Posterior cingulate gyrus (tissue), 11 donors: ENCODE measurements around the gene BCL7C.
"Not testable (repeated sequence)": the region's sequence is repeated elsewhere in the genome, so short reads cannot be mapped to it uniquely, and the experiment has no call there.

Experiments used
- DNase-seq, 10 donors: peaks; one replicate each; pipeline versions ENCODE4 v3.0.0 to v3.0.0-alpha.2; 2020 to 2021; ENCODE audit warnings: mixed read lengths in 3 of 10
- intact Hi-C: fragments of 100-400 bp; cut with DNase I; formaldehyde crosslinking; loops from one replicate; pipeline ENCODE4 v1.15.1; 2023

The BCL7C gene

GRCh38 chr16:30875871-30876801, 17.7 kb downstream of the BCL7C start:
- intact Hi-C loops = loop anchor here (1.0 to 2.0 kb wide), 2 partner anchors 71 to 89 kb away; partner anchors contain the start of gene ZNF629

DNA sequence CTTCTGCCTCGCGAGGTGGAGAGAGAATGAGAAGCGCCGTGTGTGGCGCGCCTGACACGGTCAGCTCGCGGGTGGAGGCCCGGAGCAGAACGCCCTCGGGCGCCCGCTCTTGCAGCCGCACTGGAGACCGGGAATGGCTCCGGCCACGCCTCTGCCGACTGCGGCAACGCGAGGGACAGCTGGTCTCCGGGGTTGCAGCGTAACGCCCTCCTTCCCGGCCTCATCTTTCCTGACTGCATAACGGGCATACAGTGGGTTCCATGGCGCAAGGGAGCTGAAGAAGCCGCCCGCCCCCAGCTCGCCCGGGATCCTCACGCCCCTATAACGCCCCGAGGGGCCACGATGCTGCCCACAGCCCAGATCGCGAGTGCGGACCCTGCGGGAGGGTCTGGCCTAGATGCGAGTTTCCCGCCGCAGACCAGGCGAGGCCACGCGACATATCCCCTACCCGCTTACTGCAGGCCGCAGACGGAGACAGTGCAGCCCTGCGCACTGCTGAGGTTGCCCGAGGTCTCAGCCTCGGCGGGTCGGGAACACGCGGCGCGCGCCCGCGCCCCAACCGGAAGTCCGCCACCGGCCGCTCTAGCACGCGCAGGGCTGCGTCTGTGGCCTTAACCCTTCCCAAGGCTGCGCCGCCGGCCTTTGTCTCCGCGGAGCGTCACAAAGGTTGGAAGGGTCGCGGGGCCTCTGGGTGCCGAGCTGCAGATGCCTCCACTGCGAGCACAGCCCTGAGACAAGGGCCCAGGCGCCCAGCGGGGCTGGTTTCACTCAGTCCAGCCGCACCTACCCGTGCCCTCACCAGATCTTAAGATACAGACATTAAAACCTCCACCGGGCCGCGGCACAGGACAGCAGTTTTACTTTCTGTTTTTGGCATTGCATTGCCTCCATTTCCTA, 18.8 kb downstream of the BCL7C start:
- intact Hi-C loops = loop anchor here (1.0 to 2.0 kb wide), 2 partner anchors 70 to 88 kb away; partner anchors contain the start of gene ZNF629
- DNase-seq = peak; percentile 83 to 99 (median 91)

More at GRCh38 chr16:30875871-30876801, 17.7 kb downstream of the BCL7C start:
- DNase-seq = peak in 1 of 10 donors; percentile 21

DNA sequence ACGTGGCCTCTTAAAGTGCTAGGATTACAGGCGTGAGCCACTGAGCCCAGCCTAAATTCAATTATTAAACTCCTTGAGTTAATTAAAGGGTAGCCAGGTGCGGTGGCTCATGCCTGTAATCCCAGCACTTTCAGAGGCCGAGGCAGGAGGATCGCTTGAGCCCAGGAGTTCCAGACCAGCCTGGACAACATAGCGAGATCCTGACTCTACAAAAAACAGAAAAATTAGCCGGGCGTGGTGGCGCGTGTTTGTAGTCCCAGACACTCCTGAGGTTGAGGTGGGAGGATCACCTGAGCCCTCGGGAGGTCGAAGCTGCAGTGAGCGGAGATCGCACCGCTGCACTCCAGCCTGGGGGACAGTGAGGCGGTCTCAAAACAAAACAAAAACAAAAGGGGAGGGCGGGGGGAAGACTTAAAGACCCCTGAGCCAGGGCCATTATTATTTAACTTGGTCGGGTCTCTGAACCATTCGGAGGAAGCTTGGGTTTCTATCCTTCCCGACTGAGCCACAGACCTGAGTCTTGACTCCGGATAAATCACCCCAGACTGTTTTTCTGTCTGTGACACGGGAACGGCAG, 19.5 kb downstream of the BCL7C start:
- intact Hi-C loops = loop anchor here (2.0 kb wide), 1 partner anchor 88 kb away; the partner anchor contains the start of gene ZNF629
- no peak for DNase-seq

DNA sequence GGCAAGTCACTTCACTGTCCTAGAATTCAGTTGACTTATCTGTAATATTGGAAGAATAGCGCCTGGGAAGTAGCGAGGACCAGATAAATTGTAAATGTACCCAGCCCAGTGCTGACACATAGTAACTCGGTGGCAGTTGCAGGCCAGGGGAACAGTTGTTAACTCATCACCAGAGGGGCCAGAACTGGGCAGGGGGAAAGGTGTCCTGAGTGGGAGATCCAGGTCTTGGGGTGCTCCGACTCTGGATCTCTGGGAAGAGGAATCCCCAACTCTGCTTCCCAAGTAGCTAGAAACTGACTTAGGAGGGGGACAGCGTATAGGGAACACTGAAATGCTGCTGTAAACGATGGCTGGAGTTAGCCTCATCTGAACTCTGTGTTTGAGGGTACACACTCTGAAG, 23.0 kb downstream of the BCL7C start:
- no peak for DNase-seq
- intact Hi-C loops = no loop called here

DNA sequence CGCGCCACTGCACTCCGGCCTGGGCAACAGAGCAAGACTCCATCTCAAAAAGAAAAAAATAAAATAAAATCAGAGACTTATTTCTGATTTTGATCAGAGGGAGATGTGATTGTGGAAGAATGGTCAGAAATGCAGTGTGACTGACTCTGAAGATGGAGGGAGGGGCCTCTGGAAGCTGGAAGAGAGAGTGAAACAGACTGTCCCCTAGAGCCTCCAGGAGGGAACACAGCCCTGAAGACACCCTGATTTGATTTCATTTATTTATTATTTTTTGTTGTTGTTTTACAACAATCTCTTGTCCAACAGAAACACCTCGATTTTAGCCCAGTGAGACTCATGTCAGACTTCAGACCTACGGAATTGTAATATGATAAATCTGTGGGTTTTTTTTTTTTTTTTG, 26.1 kb downstream of the BCL7C start:
- no peak for DNase-seq
- intact Hi-C loops = no loop called here

GRCh38 chr16:30866031-30866430, 27.8 kb downstream of the BCL7C start:
- intact Hi-C loops = no loop called here
- DNase-seq = no peak

- DNase-seq, intact Hi-C loops: not testable (repeated sequence)
Observed at GRCh38 chr16:30863178-30863577, 30.7 kb downstream of the BCL7C start.

DNA sequence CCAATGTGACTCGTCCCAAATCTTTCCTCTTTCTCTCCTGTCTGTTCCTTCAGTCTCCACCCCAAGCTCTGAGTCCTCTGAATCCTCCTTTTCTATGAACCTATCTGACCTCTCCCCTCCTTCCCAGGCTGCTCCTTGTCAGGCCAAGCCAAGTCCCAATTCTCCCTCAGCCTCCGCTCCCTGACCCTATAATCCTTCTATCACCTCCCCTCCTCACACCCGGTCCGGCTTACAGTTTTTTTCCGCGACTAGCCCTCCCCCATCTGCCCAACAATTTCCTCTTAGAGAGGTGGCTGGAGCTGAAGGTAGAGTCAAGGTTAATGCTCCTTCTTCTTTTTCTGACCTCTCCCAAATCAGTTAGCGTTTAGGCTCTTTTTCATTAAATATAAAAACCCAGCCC, 33.1 kb downstream of the BCL7C start:
- DNase-seq, intact Hi-C loops: not testable (repeated sequence)

- DNase-seq = no peak
- intact Hi-C loops = no loop called here
Observed at GRCh38 chr16:30858829-30859423, 35.0 kb downstream of the BCL7C start.

GRCh38 chr16:30858111-30858495, 35.8 kb downstream of the BCL7C start:
- DNase-seq = no peak
- intact Hi-C loops = no loop called here

DNA sequence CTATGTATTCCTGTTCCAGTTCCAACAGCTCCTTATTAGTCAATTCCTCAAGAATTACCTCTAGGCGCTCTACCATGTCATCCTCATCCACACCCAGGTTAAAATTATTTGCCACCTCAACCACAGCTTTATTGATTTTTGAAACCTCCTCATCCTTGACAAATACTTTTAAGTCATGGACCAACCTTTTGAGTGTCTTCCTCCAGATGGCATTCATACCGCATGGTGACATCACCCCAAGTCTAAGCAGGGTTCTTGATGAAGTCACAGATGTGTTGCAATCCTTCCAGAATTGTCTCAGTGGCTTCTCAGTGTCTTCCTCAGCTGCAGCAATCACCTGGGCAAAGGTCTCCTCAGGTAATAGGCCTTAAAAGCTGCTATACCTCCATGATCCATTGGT, 40.1 kb downstream of the BCL7C start:
- no peak for DNase-seq
- intact Hi-C loops = no loop called here

DNA sequence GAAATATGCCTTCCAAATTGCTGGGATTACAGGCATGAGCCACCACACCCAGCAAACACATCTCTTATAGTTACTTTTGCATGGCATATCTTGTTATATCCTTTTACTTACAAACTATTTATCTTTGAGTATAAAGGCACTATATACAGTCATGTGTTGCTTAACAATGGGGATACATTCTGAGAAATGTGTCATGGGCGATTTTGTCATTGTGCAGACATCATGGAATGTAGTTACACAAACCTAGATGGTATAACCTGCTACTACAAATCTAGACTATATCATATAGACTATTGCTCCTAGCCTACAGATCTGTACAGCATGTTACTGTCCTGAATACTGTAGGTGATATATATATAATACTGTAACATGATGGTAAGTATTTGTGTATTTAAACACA, 43.6 kb downstream of the BCL7C start:
- intact Hi-C loops = no loop called here
- DNase-seq = no peak

DNA sequence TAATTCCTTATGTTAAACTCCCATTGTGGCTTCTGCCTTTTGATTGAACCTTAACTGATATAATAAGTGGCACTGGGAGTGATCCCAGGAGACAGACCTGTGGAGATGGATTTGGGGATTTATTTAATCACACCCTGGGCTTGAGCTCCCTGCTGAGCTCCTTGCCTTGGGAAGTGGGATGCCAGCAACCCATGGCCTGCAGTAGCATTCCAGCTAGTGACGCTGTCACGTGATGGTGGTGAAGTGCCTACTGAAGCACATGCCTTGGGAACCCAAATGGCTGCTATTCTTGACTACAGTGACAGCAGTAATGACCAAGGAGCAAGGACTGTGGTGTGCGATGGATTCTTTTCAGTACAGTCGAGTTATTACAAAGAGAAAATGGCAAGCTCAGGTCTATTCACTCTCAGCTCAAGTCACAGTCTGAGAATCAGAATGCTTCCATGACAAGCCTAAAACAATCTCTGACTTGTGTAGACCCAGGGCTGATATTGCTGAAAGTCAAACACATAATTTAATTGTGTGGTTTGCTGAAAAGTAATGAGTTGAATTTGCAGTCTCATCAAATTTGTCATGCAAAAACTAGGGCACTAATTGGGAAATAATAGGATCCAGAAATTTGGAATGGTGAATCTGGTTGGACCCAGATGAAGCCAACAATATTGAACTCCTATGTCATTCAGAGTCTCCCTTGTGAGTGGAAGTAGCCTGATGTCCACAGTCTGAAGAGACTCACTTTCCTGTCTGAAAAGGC, 47.1 kb downstream of the BCL7C start:
- intact Hi-C loops = loop anchor here (10.0 kb wide), 1 partner anchor 58 kb away; no protein-coding TSS in a partner anchor
- no peak for DNase-seq

DNA sequence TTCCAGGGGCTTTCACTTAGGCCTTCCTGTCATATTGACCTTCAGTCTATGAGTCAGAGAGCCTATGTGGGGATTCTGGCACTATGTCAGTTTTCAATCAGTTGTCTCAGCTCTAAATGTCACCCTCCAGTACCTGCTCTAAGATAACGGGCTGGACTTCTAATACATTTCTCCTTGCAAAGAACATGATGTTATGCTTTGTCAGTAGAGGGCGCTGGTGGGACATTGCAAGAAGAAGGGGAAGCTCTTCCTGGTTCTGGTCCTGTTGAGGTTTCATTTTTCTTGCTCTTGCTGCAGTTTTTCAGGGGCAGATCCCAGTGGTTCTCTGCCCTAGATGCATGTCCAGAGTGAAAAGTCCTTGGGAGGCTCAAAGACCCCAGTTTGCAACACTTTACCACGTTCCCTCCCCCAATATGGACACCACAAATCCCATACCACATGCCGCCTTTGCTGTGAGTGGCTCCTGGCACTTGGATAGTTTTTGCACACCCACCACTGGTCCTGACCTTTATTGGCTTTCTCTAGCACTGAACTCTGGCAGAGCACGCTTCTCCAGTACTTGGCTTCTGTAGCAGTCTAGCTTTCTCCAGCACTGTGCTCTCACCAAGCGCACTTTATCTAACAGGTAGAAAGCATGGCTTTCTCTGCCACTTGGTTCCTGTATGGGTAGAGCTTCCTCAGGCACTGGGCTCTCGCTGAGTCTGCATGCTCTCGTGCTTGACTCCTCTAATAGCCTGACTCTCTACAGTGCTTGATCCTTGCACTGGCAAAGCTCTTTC, 49.0 kb downstream of the BCL7C start:
- DNase-seq = peak in 5 of 10 donors; percentile 38 to 67 (median 51)
- intact Hi-C loops = loop anchor here (1.0 to 10.0 kb wide), 2 partner anchors 60 to 76 kb away; no protein-coding TSS in a partner anchor

GRCh38 chr16:30844346-30844670, 49.6 kb downstream of the BCL7C start:
- intact Hi-C loops = loop anchor here (1.0 to 10.0 kb wide), 2 partner anchors 60 to 77 kb away; no protein-coding TSS in a partner anchor
- DNase-seq = no peak

DNA sequence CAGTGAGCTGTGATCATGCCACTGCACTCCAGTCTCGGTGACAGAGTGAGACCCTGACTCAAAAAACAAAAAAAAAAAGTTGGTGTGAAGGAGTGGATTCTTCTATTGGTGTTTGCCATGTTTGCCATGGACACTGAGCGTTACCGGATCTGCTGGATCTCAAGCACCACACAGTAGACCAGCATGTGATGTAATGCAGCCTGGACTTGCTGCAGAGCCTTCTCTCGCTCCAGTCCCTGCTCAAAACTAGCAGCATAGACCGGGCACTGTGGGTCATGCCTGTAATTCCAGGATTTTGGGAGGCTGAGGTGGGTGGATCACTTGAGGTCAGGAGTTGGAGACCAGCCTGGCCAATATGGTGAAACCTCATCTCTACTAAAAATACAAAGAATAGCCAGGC, 50.4 kb downstream of the BCL7C start:
- intact Hi-C loops = loop anchor here (10.0 kb wide), 1 partner anchor 61 kb away; no protein-coding TSS in a partner anchor
- no peak for DNase-seq

- DNase-seq = no peak
- intact Hi-C loops = loop anchor here (10.0 kb wide), 1 partner anchor 62 kb away; no protein-coding TSS in a partner anchor
Observed at GRCh38 chr16:30842971-30843370, 50.9 kb downstream of the BCL7C start.

DNA sequence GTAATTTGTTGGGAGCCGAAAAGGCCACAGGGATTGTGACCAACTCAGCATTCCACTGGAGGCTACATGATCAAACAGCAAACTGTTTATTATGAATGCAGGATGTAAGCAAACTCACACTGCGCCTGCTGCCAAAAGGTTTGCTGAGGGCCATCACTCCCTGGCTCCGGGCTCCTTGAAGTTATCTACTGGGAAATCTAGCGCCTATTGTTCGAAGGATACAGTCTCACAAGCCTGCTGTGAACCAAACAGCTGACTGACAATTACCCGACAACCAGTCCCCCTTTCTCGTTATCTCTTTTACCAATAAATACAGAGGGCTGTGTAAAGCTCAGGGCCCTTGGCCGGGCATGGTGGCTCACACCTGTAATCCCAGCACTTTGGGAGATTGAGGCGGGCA, 52.5 kb downstream of the BCL7C start:
- DNase-seq = no peak
- intact Hi-C loops = loop anchor here (10.0 kb wide), 1 partner anchor 63 kb away; no protein-coding TSS in a partner anchor
